ENCODE measurements around the gene OTOF.

DNA sequence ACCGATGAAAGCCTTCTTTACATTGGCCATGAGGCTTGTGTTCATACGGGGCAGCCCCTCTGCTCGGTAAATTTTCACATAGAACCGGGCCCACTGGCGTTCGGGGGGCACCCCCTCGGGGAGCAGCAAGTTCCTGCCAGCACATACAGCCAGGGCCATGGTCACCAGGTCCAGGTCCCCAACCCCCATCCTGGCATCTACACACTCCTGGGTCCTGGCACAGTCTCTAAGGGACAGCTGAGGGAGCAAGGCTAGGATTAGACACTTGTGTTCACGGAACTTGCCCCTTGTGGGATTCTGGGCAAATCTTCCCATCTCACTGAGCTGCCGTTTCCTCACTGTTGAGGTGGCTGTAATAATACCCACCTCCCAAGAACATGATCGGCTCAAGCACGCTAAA is 5.6 kb upstream of the OTOF start:
- TF ChIP-seq, protein P1, sequence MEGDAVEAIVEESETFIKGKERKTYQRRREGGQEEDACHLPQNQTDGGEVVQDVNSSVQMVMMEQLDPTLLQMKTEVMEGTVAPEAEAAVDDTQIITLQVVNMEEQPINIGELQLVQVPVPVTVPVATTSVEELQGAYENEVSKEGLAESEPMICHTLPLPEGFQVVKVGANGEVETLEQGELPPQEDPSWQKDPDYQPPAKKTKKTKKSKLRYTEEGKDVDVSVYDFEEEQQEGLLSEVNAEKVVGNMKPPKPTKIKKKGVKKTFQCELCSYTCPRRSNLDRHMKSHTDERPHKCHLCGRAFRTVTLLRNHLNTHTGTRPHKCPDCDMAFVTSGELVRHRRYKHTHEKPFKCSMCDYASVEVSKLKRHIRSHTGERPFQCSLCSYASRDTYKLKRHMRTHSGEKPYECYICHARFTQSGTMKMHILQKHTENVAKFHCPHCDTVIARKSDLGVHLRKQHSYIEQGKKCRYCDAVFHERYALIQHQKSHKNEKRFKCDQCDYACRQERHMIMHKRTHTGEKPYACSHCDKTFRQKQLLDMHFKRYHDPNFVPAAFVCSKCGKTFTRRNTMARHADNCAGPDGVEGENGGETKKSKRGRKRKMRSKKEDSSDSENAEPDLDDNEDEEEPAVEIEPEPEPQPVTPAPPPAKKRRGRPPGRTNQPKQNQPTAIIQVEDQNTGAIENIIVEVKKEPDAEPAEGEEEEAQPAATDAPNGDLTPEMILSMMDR (IDR thresholded peaks at IDR 0.05; ENCODE audit: extremely low read depth in 1 of 2, insufficient read depth in 1 of 2, low read depth in 1 of 2, low read length in 2 of 2): no peak
- no peak for TF ChIP-seq EZH2 (IDR thresholded peaks at IDR 0.05; ENCODE audit: borderline replicate concordance, low read depth, low read length, severe bottlenecking)
- no peak for TF ChIP-seq POLR2A (IDR thresholded peaks at IDR 0.05; ENCODE audit: low read depth, low read length)
- no peak for TF ChIP-seq FOS (IDR thresholded peaks at IDR 0.05; ENCODE audit: borderline replicate concordance, insufficient read depth, low read length)
- no peak for TF ChIP-seq GATA2 (IDR thresholded peaks at IDR 0.05; ENCODE audit: insufficient read depth, insufficient read length, low read depth, low read length)
- TF ChIP-seq POLR2AphosphoS5 (IDR thresholded peaks at IDR 0.05; ENCODE audit: insufficient read depth, low read depth, low read length): no peak
- TF ChIP-seq MYC (IDR thresholded peaks at IDR 0.05; ENCODE audit: low read depth, low read length): no peak
- TF ChIP-seq, protein P2, sequence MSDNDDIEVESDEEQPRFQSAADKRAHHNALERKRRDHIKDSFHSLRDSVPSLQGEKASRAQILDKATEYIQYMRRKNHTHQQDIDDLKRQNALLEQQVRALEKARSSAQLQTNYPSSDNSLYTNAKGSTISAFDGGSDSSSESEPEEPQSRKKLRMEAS (IDR thresholded peaks at IDR 0.05; ENCODE audit: insufficient read depth, insufficient read length): no peak
- TF ChIP-seq JUN (IDR thresholded peaks at IDR 0.05; ENCODE audit: borderline replicate concordance, insufficient read depth, insufficient read length, low read depth): no peak

All from endothelial cell of umbilical vein (primary cell).